Hematopoietic multipotent progenitor cell treated with erythropoietin and hydrocortisone succinate and interleukin-3 and kit ligand, for 17 days (in vitro differentiated cells): ENCODE data around the gene ETDA.
"Not testable (repeated sequence)": the region's sequence is repeated elsewhere in the genome, so short reads cannot be mapped to it uniquely, and the experiment has no call there.

ENCODE experiments used
- DNase-seq: peaks from one replicate; pipeline ENCODE4 v3.0.0-alpha.2; 2015; ENCODE audit warnings: low spot score

Gene ETDA

GRCh38 chrX:135252011-135252518 is at the start of gene ETDA:
Gene ETDA, plus strand, starts transcription at chrX:135252061. Its CDS starts 1,216 bp downstream, at chrX:135253277.
- not testable (repeated sequence) for DNase-seq

- DNase-seq: not testable (repeated sequence)
Observed at GRCh38 chrX:135206427-135206826, 45.4 kb upstream of the ETDA start.

- no peak for DNase-seq
Observed at GRCh38 chrX:135213200-135213844, 38.5 kb upstream of the ETDA start.

GRCh38 chrX:135245989-135246388 is 5.9 kb upstream of the ETDA start:
- DNase-seq: not testable (repeated sequence)

GRCh38 chrX:135256087-135256684 is 4.3 kb downstream of the ETDA start:
- not testable (repeated sequence) for DNase-seq

GRCh38 chrX:135256923-135257322 is 5.1 kb downstream of the ETDA start:
- no peak for DNase-seq

GRCh38 chrX:135257469-135257868 is 5.6 kb downstream of the ETDA start:
- no peak for DNase-seq

GRCh38 chrX:135260976-135261375 is 9.1 kb downstream of the ETDA start:
- DNase-seq: not testable (repeated sequence)

- not testable (repeated sequence) for DNase-seq
Observed at GRCh38 chrX:135263376-135263775, 11.5 kb downstream of the ETDA start.

GRCh38 chrX:135264206-135264605 is 12.3 kb downstream of the ETDA start:
- no peak for DNase-seq

- no peak for DNase-seq
Observed at GRCh38 chrX:135273162-135273561, 21.3 kb downstream of the ETDA start.

- no peak for DNase-seq
Observed at GRCh38 chrX:135275973-135276372, 24.1 kb downstream of the ETDA start.

- no peak for DNase-seq
Observed at GRCh38 chrX:135287266-135287823, 35.5 kb downstream of the ETDA start.

- DNase-seq: no peak
Observed at GRCh38 chrX:135295238-135295943, 43.5 kb downstream of the ETDA start.

GRCh38 chrX:135295944-135296305 is 44.1 kb downstream of the ETDA start:
- DNase-seq: no peak

GRCh38 chrX:135302269-135302873 is 50.5 kb downstream of the ETDA start:
- no peak for DNase-seq
